Neural cell (in vitro differentiated cells): ENCODE measurements around the gene ABCB6. TPM values are rescaled to one million over a fixed set of nuclear protein-coding genes. Genes with fewer than 3 reads are reported as not detected.

Experiments
- H2AFZ ChIP-seq: fragments of 200-600, 300-800 bp; sonication (generic), shearing (Covaris generic); 2 replicates; pipeline ENCODE4 v1.6.0; 2014; ENCODE audit warnings: low read depth, mild to moderate bottlenecking, antibody characterized with exemption, low read length, moderate library complexity
- H3F3A ChIP-seq: fragments of 200-600 bp; shearing (Covaris generic); 2 replicates; pipeline ENCODE4 v1.6.1; 2016; ENCODE audit warnings: mild to moderate bottlenecking, moderate library complexity, mixed read lengths, antibody characterized with exemption, low read length; ENCODE audit not compliant: insufficient read depth, poor library complexity, severe bottlenecking
- H3K27ac ChIP-seq: fragments of 200-600, 300-800 bp; sonication (generic), shearing (Covaris generic); 2 replicates; pipeline ENCODE4 v1.5.1; 2014; ENCODE audit warnings: mild to moderate bottlenecking, low read length, moderate library complexity
- H3K27me3 ChIP-seq: fragments of 300-800, 200-600 bp; sonication (generic), shearing (Covaris generic); 2 replicates; pipeline ENCODE4 v1.6.0; 2014; ENCODE audit warnings: mild to moderate bottlenecking, low read depth, low read length, moderate library complexity; ENCODE audit not compliant: insufficient read depth
- H3K36me3 ChIP-seq: fragments of 300-800, 200-600 bp; sonication (generic), shearing (Covaris generic); 2 replicates; pipeline ENCODE4 v1.5.1; 2014; ENCODE audit warnings: mild to moderate bottlenecking, antibody characterized with exemption, low read length, moderate library complexity; ENCODE audit not compliant: insufficient read depth
- H3K4me2 ChIP-seq: fragments of 300-800, 200-600 bp; sonication (generic), shearing (Covaris generic); 2 replicates; pipeline ENCODE4 v1.6.0; 2014; ENCODE audit warnings: mild to moderate bottlenecking, low read length
- H3K4me3 ChIP-seq: fragments of 300-800, 200-600 bp; sonication (generic), shearing (Covaris generic); 2 replicates; pipeline ENCODE4 v1.5.1; 2014; ENCODE audit warnings: mild to moderate bottlenecking, low read length, moderate library complexity
- H3K79me2 ChIP-seq: fragments of 200-600 bp; shearing (Covaris generic); replicated peaks from 2 replicates; pipeline ENCODE4 v1.6.0; 2014; ENCODE audit warnings: mild to moderate bottlenecking, low read length, moderate library complexity; ENCODE audit not compliant: insufficient read depth
- H3K9ac ChIP-seq: fragments of 300-800, 200-600 bp; sonication (generic), shearing (Covaris generic); 2 replicates; pipeline ENCODE4 v1.6.1; 2016; ENCODE audit warnings: mild to moderate bottlenecking, low read length, mixed read lengths
- H3K9me2 ChIP-seq: fragments of 200-600 bp; shearing (Covaris generic); 2 replicates; pipeline ENCODE4 v1.6.1; 2016; ENCODE audit warnings: mild to moderate bottlenecking, low read length, mixed read lengths; ENCODE audit not compliant: insufficient read depth
- H3K9me3 ChIP-seq: fragments of 200-600, 300-800 bp; sonication (generic), shearing (Covaris generic); 2 replicates; pipeline ENCODE4 v1.6.1; 2016; ENCODE audit warnings: mild to moderate bottlenecking, mixed run types, low read length, moderate library complexity, mixed read lengths
- H4K20me1 ChIP-seq: fragments of 200-600 bp; shearing (Covaris generic); 2 replicates; pipeline ENCODE4 v1.6.1; 2016; ENCODE audit warnings: mild to moderate bottlenecking, mixed run types; ENCODE audit not compliant: insufficient read depth
- CTCF ChIP-seq: fragments of 450-650 bp; IDR thresholded peaks from 2 replicates; pipeline ENCODE4 v1.5.1; 2014; ENCODE audit warnings: antibody characterized with exemption, mild to moderate bottlenecking, moderate library complexity; ENCODE audit not compliant: poor library complexity, severe bottlenecking
- EP300 ChIP-seq: fragments of 450-650 bp; conservative IDR thresholded peaks from 2 replicates; pipeline ENCODE4 v1.6.1; 2014; ENCODE audit warnings: antibody characterized with exemption, mild to moderate bottlenecking, moderate library complexity; ENCODE audit not compliant: poor library complexity, severe bottlenecking
- EZH2 ChIP-seq: fragments of 200-600, 300-800 bp; shearing (Covaris generic), sonication (generic); IDR thresholded peaks from 2 replicates; pipeline ENCODE4 v1.6.1; 2014; ENCODE audit warnings: antibody characterized with exemption, low read length, borderline replicate concordance, mild to moderate bottlenecking; ENCODE audit not compliant: insufficient read depth, poor library complexity, severe bottlenecking
- MXI1 ChIP-seq: fragments of 450-650 bp; conservative IDR thresholded peaks from 2 replicates; pipeline ENCODE4 v1.6.1; 2014; ENCODE audit warnings: antibody characterized with exemption, mild to moderate bottlenecking; ENCODE audit not compliant: poor library complexity, severe bottlenecking
- POLR2AphosphoS5 ChIP-seq: IDR thresholded peaks from 2 replicates; pipeline ENCODE4 v1.6.1; 2012
- RAD21 ChIP-seq: fragments of 450-650 bp; conservative IDR thresholded peaks from 2 replicates; pipeline ENCODE4 v1.6.1; 2014; ENCODE audit warnings: antibody characterized with exemption, mild to moderate bottlenecking, moderate library complexity
- REST ChIP-seq: IDR thresholded peaks from 2 replicates; pipeline ENCODE4 v1.6.1; 2012; ENCODE audit warnings: borderline replicate concordance
- SMC3 ChIP-seq: fragments of 450-650 bp; conservative IDR thresholded peaks from 2 replicates; pipeline ENCODE4 v1.6.1; 2014; ENCODE audit warnings: antibody characterized with exemption, mild to moderate bottlenecking, moderate library complexity; ENCODE audit not compliant: poor library complexity
- TAF1 ChIP-seq: IDR thresholded peaks from 2 replicates; pipeline ENCODE4 v1.6.1; 2012; ENCODE audit warnings: low read depth
- polyA plus RNA-seq: library from polyadenylated mRNA; depleted of rRNA; stranded (reverse); fragments of >200 nt; gene quantifications from 2 replicates; pipeline ENCODE4 v1.2.3, GENCODE V29; 2014

The ABCB6 gene
- polyA plus RNA-seq, 1 donor from 2014 or later = 28.1 TPM

DNA sequence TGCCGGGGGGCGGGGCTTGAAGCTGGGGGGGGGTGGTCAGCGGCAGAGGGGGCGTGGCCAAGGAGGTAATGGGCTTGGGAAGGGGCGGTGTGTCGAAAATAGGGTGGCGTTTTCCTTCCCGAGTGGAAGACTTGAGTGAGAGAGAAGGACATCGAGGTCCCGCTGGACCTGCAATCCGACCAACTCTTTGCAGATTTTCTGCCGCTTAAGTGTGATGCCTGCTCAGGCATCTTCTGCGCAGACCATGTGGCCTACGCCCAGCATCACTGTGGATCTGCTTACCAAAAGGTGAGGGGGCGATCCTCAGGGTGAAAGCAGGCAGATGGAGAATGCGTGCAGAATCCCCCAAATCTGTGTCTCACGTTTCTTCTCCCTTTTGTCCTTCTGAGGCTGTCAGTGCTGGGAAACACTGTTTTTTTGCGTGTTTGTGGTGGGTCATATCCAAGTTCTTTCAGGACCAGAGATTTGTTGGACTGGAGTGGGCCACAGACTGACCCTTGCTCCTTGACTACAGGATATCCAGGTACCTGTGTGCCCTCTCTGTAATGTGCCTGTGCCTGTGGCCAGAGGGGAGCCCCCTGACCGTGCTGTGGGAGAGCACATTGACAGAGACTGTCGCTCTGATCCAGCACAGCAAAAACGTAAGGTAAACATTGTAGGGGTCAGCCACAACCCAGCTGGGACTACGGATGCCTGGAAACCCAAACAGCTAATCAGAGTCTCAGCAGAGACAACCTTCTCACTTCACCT is 11.4 kb downstream of the ABCB6 start:
- H2AFZ ChIP-seq = peak overlapping the region; percentile 40
- H4K20me1 ChIP-seq = no peaks in the 10 kb centered on the region
- TF ChIP-seq MXI1 = peak; percentile 63
- no peak for TF ChIP-seq TAF1

DNA sequence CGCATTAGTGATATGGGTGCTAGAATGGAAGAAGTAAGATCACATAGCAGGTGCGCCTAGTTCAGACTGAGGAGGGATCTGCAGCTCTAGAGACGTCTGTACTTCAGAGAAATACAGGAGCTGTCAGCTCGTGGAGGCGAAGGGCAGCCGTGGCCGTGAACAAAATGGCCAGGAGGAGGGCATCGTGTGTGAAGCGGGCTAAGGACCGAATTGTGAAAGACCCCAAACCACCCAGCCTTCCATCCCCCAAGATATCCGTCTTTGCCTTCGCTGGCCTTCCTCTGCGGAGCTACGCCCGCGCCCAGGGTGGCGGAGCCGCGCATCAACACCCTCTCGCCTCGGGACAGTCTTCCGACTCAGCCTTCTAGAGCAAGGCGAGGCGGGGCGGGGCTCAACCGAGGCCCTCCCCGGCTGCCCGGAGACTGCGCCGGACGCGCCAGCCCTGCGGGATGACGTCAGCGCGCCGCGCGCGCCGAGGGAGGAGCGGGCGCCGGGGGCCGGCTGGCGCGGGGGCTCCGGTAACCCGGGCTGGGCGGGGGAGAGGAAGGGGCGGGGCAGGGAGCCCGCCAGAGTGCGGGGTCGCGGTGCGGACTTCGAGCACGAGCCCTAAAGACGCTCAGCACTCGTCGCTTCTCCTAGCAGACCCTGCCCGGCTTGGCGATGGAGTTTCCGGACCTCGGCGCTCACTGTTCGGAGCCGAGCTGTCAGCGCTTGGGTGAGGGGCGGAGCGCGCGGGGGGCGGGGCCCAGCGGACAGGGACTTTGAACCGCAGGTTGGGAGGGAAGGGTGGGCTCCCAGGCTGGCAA is 12.2 kb downstream of the ABCB6 start, which contains the start of gene ZFAND2B:
ZFAND2B (plus strand) TSS at position 455 of the 806 bp plus-strand sequence; CDS start at position 661, 206 bp downstream.
- H3K36me3 ChIP-seq = no peaks in the 10 kb centered on the region
- peak within 1 kb of the TSS; percentile 87 for H2AFZ ChIP-seq
- H4K20me1 ChIP-seq = no peaks in the 10 kb centered on the region
- TF ChIP-seq EP300 (peak; percentile 63), RAD21 (peak; percentile 47), POLR2AphosphoS5 (peak; percentile 97), EZH2 (no peak), CTCF (peak; percentile 48), SMC3 (peak; percentile 65), REST (peak; percentile 91), TAF1 (peak; percentile 93), MXI1 (peak; percentile 72)
- peak within 1 kb of the TSS; percentile 90 for H3K9ac ChIP-seq
- H3K79me2 ChIP-seq = no peaks in the 10 kb centered on the region
- peak within 1 kb of the TSS; percentile 96 for H3K27ac ChIP-seq
- no peaks in the 10 kb centered on the region for H3F3A ChIP-seq
- H3K4me3 ChIP-seq = peak within 1 kb of the TSS; percentile 78
- no peaks in the 10 kb centered on the region for H3K9me2 ChIP-seq
- H3K9me3 ChIP-seq = no peaks in the 10 kb centered on the region
- H3K27me3 ChIP-seq = no peaks in the 10 kb centered on the region
- peak within 1 kb of the TSS; percentile 95 for H3K4me2 ChIP-seq

More for the DNA sequence above, 11.4 kb downstream of the ABCB6 start:
- Histone ChIP-seq H3K27me3 (no peaks in the 10 kb centered on the region), H3K9me3 (no peaks in the 10 kb centered on the region), H3K9ac (peak overlapping the region; percentile 90), H3K36me3 (no peaks in the 10 kb centered on the region), H3K4me2 (peak overlapping the region; percentile 95), H3K9me2 (no peaks in the 10 kb centered on the region), H3K79me2 (no peaks in the 10 kb centered on the region), H3K4me3 (peak overlapping the region; percentile 78), H3F3A (no peaks in the 10 kb centered on the region), H3K27ac (peak overlapping the region; percentile 96)
